Activated gamma-delta T cell treated with anti-CD3 and anti-CD28 coated beads, Interleukin-2, amount 50 U/mL, for 16 hours (primary cell): ENCODE results near the gene USP49.

Experiments used
- DNase-seq: peaks from one replicate; pipeline ENCODE4 v3.0.0-alpha.2; 2020; ENCODE audit warnings: low read depth

USP49 gene

DNA sequence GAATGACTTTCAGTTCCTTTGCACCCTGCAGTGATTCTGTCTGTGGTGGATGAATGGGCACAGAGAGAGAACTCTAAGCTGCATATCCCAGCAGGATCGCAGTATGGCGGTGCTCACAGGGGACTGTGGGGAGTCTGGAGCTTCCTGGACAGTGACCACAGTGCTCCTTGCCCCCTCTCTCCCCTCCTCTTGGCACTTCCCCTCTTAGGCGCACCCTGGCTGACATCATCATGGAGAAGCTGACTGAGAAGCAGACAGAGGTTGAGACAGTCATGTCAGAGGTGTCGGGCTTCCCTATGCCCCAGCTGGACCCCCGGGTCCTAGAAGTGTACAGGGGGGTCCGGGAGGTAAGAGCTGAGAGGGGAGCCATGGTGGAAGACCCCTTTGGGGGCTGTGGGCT is 34.7 kb upstream of the USP49 start:
- DNase-seq, result no peak

- no peak for DNase-seq
Observed at GRCh38 chr6:41927253-41927652, 32.1 kb upstream of the USP49 start.

DNA sequence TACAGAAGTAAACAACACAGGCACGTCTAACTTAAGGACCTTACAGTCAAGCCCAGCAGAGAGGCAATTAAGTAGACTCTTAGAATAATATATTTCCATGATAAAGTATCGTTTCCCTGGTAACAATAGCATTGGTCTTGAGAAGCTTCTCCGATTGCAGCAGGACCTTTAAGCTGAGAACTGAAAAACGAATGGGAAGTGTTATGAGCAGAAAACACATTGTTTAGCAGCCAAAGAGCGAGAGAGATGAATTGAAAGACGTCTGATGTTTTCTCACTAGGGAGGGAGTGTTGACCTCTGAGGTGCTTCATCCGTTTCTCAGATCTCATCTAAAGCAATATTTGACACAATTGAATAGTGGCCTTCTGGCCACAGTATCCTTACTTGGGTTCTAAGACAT is 27.0 kb upstream of the USP49 start:
- DNase-seq, result no peak

DNA sequence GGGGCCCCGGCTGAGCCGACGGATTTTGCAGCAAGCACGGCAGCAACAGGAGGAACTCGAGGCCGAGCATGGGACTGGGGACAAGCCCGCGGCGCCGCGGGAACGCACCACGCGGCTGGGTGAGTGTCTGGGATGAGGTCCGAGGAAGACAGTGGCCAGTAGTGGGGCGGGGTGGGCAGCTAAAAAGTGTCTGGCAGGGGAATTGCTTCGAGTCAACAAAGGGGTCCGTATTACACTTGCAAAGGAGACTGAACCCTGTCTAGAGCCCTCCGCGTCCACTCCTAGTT is 26.5 kb upstream of the USP49 start:
- no peak for DNase-seq

DNA sequence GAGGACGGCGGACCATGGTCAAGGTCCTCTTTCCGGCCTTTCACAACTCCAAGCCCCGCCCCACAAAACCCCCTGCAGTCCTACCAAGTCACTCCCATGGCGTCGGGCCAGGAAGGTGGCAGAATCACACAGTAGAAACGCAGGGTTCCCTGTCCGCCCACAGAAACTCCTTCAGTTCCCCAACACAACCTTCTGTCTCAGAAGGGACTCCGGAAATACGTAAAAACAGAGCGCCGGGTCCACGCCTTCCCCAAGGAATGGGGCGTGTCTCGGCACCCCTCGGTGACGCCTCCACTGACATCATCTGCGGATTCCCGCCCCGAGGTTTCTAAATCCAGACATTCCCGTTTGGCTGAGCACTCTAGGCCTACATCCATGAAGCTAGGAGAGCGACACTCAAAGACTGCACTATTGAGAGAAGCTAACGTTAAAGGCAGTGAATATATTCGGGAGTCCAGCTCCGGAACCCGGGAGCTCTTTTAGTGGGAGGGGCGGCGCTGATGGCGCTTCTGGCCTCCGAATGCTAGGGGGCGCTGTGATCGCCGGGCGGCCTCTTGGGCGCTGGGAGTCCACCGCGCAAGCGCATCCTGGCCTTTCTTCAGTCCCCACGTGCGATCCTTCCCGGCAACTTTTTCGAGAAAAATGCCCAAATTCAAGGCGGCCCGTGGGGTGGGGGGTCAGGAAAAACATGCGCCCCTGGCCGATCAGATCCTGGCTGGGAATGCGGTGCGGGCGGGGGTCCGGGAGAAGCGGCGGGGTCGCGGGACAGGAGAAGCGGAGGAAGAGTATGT is 25.9 kb upstream of the USP49 start, which contains the start of the genes BYSL and MED20:
Gene BYSL (plus strand): TSS at position 579 of the 791 bp plus-strand sequence. CDS start 64 bp downstream, at position 643.
Gene MED20 (minus strand): TSS at position 219 of the 791 bp plus-strand sequence. CDS start 121 bp downstream, at position 98.
- DNase-seq, result peak; percentile 90

- DNase-seq, result no peak
Observed at GRCh38 chr6:41917528-41917927, 22.4 kb upstream of the USP49 start.

DNA sequence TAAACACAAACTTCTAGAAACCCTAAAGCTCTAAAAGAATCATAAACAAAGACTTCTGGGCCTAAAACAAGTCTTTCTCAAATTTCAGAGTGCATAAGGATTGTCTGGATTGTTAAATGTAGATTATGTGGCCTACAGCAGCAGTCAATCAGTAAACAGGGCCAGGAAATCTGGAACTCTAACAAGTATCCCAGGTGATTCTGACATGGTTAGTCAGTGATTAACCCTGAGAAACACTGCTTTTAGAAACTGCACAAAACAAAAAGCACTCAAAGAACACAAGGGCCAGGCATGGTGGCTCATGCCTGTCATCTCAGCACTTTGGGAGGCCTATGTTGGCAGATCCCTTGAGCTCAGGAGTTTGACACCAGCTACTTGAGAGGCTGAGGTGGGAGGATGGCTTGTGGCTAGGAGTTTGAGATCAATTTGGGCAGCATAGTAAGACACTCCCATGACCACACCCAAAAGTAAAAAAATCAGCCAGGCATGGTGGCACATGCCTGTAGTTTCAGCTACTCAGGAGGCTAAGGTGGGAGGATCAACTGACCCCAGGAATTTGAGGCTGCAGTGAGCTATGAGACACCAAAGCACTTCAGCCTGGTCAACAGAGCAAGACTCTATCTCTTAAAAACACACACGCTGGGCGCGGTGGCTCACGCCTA is 19.8 kb upstream of the USP49 start:
- no peak for DNase-seq

DNA sequence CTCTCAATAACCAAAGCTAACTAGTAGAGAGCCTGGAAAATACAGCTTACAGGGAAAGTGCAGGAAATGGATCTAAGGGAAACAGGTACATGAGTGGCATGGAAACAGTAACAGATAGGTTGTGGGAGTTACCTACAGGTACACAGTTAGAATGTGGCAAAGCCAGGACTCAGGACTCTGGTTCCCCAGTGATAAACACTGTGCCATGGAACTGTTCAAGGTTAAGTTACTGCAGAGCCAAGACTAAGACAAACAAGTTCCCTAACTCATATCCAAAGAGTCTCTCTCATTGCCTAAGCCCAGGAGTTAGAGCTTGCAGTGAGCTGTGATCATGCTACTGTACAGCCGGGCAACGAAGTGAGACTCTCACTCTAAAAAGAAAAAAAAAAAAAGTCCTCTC is 19.2 kb upstream of the USP49 start:
- no peak for DNase-seq

- no peak for DNase-seq
Observed at GRCh38 chr6:41909727-41910126, 14.6 kb upstream of the USP49 start.

GRCh38 chr6:41901882-41902519 is 6.8 kb upstream of the USP49 start:
- DNase-seq, result peak; percentile 28

GRCh38 chr6:41900861-41901260 is 5.7 kb upstream of the USP49 start:
- DNase-seq, result no peak

DNA sequence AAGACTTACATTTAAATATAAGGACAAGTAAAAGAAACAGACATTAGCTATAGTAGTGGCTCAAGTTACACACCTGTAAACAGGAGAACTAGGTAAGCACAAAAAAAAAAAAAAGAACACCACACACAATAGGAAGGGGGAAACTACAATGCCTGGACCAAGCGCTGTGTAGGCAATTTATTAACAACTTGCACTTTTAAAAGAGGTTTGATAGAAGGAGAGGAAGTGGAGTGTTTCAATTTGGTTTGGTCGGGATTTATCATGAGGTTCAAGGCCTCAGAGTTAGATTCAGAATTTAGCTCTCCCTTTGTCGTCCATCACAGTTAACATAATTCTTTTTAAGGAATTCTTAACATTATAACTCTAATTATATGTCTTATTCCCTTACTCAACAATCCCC is 1.1 kb upstream of the USP49 start:
- DNase-seq, result no peak

- DNase-seq, result no peak
Observed at GRCh38 chr6:41894366-41895299, 542 bp downstream of the USP49 start.

DNA sequence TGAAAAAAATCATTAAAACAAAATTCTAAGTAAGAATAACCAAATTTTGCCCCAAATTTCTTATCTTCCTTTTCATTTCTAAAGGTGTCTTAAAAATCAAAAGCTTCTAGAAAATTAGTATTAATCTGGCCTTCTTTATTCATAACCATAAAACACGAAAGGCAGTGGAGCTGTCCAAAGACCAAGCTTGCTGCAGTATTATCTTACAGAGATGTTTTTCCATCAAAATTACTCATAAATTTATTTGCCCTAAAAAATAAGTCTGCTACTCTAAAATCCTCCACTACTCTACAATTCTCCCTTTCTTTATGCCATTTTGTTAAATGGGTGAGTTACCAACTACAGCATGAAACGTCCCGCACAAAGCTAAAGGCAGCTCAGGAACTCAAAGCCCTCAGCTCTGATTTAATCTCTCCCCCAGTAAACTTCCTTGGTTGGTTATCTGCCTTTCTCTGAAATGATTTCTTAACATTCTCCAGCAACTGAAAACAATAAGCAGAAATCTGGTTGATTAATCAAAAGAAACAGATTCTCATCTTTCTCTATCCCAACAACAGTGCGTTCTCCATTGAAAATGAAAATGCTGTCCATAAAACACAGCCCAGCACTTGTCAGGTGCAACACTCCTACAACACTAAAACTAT is 2.1 kb downstream of the USP49 start:
- DNase-seq, result no peak

GRCh38 chr6:41887331-41887751 is 7.8 kb downstream of the USP49 start:
- no peak for DNase-seq

GRCh38 chr6:41885930-41886329 is 9.2 kb downstream of the USP49 start:
- no peak for DNase-seq

- DNase-seq, result no peak
Observed at GRCh38 chr6:41884957-41885356, 10.2 kb downstream of the USP49 start.

GRCh38 chr6:41881506-41881905 is 13.7 kb downstream of the USP49 start:
- DNase-seq, result no peak

GRCh38 chr6:41878961-41879405 is 16.2 kb downstream of the USP49 start:
- DNase-seq, result no peak

- no peak for DNase-seq
Observed at GRCh38 chr6:41878246-41878645, 16.9 kb downstream of the USP49 start.

DNA sequence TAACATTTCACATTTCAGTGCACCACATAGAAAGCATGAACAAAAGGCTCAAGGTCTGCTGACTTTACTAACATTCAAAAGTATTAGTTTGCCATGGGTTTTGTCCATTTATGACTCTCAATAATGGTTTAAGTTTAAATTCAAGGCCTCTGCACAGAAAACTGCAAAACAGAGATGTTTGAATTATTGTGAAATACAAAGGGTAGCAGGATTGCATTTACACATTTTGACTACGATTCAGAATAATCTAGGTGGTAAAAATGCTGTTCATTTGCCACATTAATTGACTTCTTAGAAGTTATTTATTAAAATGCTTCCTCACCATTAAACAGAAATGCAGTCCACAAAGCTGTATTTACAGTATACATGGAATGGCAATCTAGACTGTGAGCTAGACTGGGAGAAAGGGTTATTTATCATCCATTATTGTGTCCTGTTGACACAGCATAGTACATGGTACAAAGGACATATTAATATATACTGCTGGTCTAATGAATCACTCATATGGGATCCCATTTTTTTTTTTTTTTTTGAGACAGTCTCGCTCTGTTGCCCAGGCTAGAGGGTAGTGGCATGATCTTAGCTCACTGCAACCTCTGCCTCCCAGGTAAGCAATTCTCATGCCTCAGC is 18.0 kb downstream of the USP49 start:
- no peak for DNase-seq
